A204.1 (cell line): ENCODE data around the gene CELA2A.
"Not testable (repeated sequence)": the region's sequence is repeated elsewhere in the genome, so short reads cannot be mapped to it uniquely, and the experiment has no call there.

Experiments
- FAIRE-seq: peaks from 2 replicates; lab custom pipeline; 2012; peaks lifted over from hg19 to GRCh38; lab: Jason Lieb, UNC

Gene CELA2A

DNA sequence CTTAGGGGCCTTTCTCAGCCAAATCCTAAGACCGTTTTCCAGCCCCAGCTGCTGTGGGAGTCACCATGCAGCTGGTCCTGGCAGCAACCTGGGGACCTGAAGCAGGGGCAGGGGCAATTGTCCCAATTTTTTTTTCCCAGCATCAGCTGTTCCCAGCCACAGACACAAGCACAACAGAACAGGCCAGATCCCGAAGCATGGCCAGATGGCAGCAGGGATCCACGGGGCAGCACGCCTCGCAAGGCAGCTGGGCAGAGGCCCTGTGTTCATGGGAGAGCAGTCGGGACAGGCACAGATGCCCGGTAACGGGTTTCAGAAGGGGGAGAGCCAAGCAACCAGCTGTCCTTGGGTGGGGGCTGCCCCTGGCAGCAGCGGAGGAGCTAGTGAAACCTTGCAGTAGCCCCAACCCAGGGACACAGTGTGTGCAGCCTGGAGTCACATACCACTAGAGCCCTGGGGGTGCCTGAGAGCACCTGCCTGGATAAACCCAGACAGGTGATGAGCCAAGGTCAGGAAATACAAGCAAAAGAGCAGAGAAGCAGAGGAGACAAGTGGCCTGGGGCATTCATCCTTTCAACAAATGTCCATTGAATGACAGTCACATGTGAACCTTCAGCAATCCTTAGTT, 13.4 kb downstream of the CELA2A start:
- not testable (repeated sequence) for FAIRE-seq

GRCh38 chr1:15471067-15471466, 14.5 kb downstream of the CELA2A start:
- not testable (repeated sequence) for FAIRE-seq

DNA sequence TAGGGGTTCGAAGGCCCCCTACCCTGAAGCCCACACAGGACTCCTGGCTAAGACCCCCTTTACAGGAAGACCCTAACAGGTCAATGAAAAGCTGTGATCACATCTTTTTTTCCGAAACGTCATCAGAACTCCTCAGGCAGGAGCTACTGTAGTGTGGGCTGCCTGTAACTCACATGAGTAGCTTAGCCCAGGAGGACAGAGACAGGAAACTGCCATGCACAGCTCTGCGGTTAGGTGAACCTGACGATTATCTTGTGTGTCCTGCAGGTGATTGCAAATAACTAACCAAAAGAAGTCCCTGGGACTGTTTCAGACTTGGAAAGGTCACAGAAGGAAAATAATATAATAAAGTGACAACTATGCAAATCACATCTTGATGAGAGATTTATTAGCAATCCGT, 15.2 kb downstream of the CELA2A start:
- not testable (repeated sequence) for FAIRE-seq

GRCh38 chr1:15472587-15472986, 16.1 kb downstream of the CELA2A start:
- no peak for FAIRE-seq

DNA sequence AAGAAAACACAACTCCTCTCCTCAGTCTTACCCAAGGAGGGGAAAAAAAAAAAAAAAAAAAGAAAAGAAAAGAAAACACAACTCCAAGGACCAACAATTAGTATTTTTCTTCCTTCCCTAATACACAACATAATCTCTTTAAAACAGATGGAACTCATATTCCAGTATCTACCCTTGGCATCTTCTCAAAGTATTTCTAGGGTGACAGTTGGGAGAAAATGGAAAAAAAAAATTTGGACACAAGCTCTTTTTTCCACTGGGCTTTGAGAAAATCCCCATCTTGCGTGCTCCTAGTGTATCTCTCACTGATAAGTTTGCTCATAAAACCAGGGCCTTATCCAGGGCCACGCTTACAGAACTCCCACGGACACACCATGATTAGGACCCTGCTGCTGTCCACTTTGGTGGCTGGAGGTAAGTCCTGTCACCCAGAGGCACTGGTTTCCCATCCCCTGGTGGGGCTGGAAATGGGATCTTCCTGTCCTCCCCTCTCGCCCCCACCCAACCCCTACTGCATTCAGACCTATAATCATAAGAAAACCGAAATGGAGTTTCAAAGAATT, 19.3 kb downstream of the CELA2A start, which contains the start of gene CELA2B:
CELA2B (plus strand) TSS at position 353 of the 563 bp plus-strand sequence; CDS start at position 375, 22 bp downstream.
- no peak for FAIRE-seq

GRCh38 chr1:15476927-15477326, 20.4 kb downstream of the CELA2A start:
- no peak for FAIRE-seq

GRCh38 chr1:15477646-15478212, 21.2 kb downstream of the CELA2A start:
- no peak for FAIRE-seq

GRCh38 chr1:15479654-15480347, 23.3 kb downstream of the CELA2A start:
- no peak for FAIRE-seq

DNA sequence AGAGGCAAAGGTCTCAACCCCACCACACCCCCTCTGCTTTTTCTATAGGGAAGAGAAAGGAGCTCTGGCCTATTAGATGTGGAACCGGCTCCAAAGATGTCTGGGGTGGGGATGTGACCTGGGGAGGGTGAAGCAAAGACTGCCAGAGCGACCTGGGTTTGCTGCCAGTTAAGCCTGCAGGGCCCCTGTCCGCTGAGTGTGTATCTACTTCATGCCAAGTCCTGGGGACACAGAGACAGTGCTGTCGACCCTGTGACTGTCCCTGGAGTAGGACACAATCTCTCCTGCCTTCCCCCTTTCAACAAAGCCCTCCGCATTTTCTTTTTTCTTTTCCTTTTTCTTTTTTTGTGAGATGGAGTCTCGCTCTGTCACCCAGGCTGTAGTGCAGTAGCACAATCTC, 25.9 kb downstream of the CELA2A start:
- not testable (repeated sequence) for FAIRE-seq

DNA sequence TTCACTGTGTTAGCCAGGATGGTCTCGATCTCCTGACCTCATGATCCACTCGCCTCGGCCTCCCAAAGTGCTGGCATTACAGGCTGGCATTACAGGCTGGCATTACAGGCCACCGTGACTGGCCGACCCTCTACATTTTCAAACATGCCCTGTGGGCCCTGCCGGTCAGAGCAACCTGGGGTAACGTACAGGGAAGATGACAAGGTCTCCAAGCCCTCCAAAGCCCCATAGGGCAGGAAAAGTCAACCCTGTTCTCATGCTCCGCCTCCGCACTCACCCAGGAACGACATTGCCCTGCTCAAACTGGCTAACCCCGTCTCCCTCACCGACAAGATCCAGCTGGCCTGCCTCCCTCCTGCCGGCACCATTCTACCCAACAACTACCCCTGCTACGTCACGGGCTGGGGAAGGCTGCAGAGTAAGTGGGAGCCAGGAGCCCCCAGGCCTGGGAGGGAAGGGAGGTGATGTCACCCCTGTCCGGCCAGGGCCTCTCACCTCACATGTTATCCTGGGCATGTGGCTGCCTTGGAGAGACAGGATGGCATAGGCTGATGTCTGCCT, 26.5 kb downstream of the CELA2A start:
- FAIRE-seq, result not testable (repeated sequence)

DNA sequence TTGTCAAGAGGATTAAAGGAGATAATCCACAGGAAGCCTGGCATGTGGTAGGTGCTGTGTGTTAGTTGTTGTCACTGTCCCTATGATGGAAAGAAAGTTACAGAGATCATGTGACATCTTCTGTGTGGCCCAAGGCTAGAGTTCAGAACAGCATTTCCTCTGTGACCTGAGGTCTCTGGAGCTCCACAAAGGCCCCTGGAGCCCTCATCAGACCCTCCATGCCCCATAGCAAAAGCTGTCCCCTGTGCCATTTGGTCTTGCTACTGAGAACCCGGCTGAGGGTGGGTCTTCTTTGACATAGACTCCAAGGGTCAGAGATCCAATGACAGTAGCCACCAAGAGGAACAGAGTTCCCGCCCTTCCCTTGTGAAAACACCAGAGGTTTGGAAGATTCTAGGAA, 27.4 kb downstream of the CELA2A start:
- no peak for FAIRE-seq

DNA sequence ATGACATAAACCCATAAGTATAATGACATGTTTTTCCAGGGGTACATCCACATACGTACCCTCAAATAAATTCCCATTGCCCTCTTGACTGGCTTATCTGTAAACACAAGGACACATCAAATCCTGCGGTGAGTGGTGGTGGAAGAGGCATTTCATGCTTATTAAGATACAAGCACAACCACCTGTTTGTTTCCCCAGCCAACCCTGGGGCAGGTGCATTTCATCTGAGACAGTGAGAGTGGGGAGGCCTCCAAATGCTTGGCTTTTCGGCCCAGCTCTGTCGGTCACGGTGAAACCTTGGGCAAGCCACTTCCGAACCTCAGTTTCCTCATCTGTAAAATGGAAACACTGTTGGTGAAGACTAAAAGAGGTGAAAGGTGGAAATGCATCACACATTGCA, 27.9 kb downstream of the CELA2A start:
- not testable (repeated sequence) for FAIRE-seq

DNA sequence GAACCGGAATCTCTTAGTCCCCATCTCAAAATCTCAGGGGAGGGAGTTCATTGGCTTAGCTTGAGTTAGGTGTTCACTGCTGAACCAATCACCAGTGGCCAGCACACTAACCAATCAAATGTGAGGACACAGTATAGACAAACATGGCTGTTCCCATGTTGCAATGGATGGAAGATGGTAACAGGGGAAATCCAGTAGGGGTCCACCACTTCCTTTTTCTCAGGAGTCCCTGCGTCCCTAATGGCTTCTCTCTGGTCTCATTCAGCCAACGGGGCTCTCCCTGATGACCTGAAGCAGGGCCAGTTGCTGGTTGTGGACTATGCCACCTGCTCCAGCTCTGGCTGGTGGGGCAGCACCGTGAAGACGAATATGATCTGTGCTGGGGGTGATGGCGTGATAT, 29.1 kb downstream of the CELA2A start:
- no peak for FAIRE-seq

- FAIRE-seq, result not testable (repeated sequence)
Measured at GRCh38 chr1:15486844-15487610, 30.5 kb downstream of the CELA2A start.

DNA sequence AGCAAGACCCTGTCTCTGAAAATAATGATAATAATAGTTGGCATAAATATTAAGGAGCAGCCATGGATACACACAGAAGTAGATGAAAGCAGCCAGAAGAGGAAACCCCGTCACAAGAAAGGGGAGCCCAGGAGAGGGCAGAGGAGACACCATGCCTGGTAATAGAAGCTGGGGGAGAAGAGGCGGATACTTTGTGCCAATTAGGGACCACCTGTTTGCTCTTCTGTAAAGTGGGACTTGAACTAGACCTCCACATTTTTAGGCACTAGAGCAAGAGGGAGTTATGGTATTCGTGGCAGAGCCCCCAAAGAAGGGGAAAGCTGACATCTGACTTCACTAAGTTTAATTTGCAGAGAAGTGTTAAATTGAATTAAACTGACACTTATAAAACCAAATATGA, 31.8 kb downstream of the CELA2A start:
- no peak for FAIRE-seq

DNA sequence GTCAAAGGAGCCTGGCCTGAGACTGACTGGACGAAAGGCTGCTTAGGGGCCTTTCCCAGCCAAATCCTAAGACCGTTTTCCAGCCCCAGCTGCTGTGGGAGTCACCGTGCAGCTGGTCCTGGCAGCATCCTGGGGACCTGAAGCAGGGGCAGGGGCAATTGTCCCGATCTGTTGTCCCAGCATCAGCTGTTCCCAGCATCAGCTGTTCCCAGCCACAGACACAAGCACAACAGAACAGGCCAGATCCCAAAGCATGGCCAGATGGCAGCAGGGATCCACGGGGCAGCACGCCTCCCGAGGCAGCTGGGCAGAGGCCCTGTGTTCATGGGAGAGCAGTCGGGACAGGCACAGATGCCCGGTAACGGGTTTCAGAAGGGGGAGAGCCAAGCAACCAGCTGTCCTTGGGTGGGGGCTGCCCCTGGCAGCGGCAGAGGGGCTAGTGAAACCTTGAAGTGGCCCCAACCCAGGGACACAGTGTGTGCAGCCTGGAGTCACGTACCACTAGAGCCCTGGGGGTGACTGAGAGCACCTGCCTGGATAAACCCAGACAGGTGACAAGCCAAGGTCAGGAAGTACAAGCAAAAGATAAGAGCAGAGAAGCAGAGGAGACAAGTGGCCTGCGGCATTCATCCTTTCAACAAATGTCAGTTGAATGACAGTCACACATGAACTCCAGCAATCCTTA, 32.7 kb downstream of the CELA2A start:
- FAIRE-seq, result no peak

GRCh38 chr1:15491010-15491409, 34.5 kb downstream of the CELA2A start:
- not testable (repeated sequence) for FAIRE-seq

- no peak for FAIRE-seq
Measured at GRCh38 chr1:15492596-15492995, 36.1 kb downstream of the CELA2A start.

DNA sequence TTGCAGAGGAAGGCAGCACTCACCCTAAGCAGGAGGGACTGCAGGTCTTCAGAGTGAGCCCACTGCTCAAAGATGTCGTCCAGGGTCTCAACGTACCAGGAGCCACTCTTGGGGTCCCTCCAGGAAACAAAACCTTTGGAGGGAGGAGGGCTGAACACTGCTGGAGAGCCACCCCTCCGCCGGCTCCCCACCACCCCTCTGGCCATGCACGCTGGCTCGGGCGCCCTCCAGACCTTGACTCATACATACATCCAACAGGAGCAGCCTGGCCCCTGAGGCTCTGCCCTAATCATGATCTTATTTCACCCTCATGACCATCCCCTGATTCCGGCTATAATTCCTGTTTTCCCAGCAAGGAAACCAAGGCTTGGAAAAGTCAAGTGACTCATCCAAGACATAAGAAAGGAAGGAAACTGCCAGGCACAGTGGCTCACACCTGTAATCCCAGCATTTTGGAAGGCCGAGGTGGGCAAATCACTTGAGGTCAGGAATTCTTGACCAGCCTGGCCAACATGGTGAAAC, 37.4 kb downstream of the CELA2A start:
- FAIRE-seq, result no peak

DNA sequence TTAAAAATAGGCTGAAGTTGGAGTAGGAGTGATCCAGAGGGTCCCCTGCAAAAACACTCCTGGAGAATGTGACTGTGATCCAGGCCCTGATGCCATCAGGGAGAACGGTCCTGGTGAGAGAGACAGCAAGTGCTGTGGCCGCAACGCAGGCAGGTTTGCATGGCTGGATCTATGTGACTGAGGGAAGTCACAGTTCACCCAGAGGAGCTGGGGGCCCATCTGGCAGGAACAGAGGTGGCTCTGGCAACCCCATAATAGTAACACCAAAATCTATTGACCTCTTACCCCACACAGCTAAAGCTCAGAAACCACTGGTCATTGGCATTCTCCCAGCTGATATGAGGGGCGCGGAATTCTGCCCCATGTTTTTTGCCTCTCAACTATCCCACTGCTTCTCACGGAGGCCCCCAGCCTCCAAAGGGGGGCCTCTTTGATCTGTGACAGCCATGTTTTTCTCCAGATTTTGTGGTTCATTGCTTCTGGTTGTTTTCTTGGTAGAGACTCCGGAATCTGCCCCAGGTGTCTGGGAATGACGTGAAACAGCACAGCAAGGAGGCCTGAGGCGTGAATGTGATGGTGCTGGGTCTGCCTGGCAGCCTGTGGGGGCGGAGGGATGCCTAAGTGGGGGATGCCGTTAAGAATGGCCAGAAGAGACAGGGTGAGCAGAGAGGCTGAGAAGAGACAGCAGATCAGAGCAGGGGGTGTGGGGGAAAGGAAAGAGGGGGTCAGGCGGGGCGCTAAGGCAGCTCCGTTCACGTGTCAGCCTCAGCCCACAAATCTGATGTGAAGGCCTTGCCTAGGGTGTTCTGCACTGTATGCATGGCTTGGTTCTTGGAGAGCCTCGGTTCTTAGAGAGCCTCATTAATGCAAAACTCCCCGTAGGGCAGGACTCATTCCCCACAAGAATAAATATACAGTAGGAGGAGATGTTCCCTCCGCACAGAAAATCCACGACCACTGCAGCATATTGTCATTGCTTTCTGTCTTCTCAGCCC, 43.9 kb downstream of the CELA2A start:
- FAIRE-seq, result no peak
